GM19240 (cell line): ENCODE measurements around the gene SLC39A3.

Experiments
- DNase-seq: peaks from one replicate; pipeline ENCODE4 v3.0.0; 2011; ENCODE audit warnings: low spot score; ENCODE audit not compliant: insufficient read length

Gene SLC39A3

GRCh38 chr19:2739602-2740313, at the start of gene SLC39A3:
Gene SLC39A3, minus strand, starts transcription at chr19:2740017. Its CDS starts 2,760 bp downstream, at chr19:2737257.
- peak; percentile 100 for DNase-seq

GRCh38 chr19:2788237-2788636, 48.4 kb upstream of the SLC39A3 start:
- DNase-seq, result no peak

GRCh38 chr19:2787115-2787514, 47.3 kb upstream of the SLC39A3 start:
- DNase-seq, result no peak

GRCh38 chr19:2785244-2785997, 45.6 kb upstream of the SLC39A3 start, which contains the start of gene THOP1:
Gene THOP1, plus strand, starts transcription at chr19:2785503. Its CDS starts 160 bp downstream, at chr19:2785663.
- peak; percentile 92 for DNase-seq

GRCh38 chr19:2783781-2784145, 43.9 kb upstream of the SLC39A3 start:
- DNase-seq, result no peak

- peak; percentile 98 for DNase-seq
Observed at GRCh38 chr19:2782936-2783780, 43.3 kb upstream of the SLC39A3 start, which contains the start of gene SGTA. Gene SGTA, minus strand, starts transcription at chr19:2783273. Its CDS starts 14,205 bp downstream, at chr19:2769068.

GRCh38 chr19:2782329-2782935, 42.6 kb upstream of the SLC39A3 start:
- no peak for DNase-seq

GRCh38 chr19:2780284-2780683, 40.5 kb upstream of the SLC39A3 start:
- no peak for DNase-seq

GRCh38 chr19:2779121-2779740, 39.4 kb upstream of the SLC39A3 start:
- no peak for DNase-seq

GRCh38 chr19:2777952-2778683, 38.3 kb upstream of the SLC39A3 start:
- DNase-seq, result no peak

GRCh38 chr19:2775556-2776430, 36.0 kb upstream of the SLC39A3 start:
- peak; percentile 66 for DNase-seq

- no peak for DNase-seq
Observed at GRCh38 chr19:2774953-2775555, 35.2 kb upstream of the SLC39A3 start.

- DNase-seq, result no peak
Observed at GRCh38 chr19:2774083-2774679, 34.4 kb upstream of the SLC39A3 start.

GRCh38 chr19:2771786-2772674, 32.2 kb upstream of the SLC39A3 start:
- DNase-seq, result no peak

- no peak for DNase-seq
Observed at GRCh38 chr19:2770055-2771013, 30.5 kb upstream of the SLC39A3 start.

- no peak for DNase-seq
Observed at GRCh38 chr19:2769218-2769617, 29.4 kb upstream of the SLC39A3 start.
